GM12865 (cell line): ENCODE results near the gene C19orf47.
A peak's percentile ranks its signal among the peaks of the same experiment; 100 is the strongest.

Experiments
- DNase-seq: peaks from one replicate; pipeline ENCODE4 v3.0.0; 2010; ENCODE audit warnings: low read depth
- H3K4me3 ChIP-seq: 2 replicates; pipeline ENCODE4 v1.5.1; 2011; ENCODE audit warnings: mild to moderate bottlenecking, low read depth, low read length, control low read depth
- TF ChIP-seq, protein P1 (sequence below): IDR thresholded peaks from 2 replicates; pipeline ENCODE4 v1.5.1; 2011; ENCODE audit warnings: low read length, control low read depth, low read depth, inconsistent platforms; ENCODE audit not compliant: insufficient read depth; ENCODE audit errors: missing control alignments

C19orf47 gene

GRCh38 chr19:40348125-40348913 is at the start of gene C19orf47, which contains the start of gene PLD3:
TSS of gene C19orf47 (minus strand) at chr19:40348397. CDS start at chr19:40341857, 6,540 bp downstream.
TSS of gene PLD3 (plus strand) at chr19:40348695. CDS start at chr19:40366484, 17,789 bp downstream.
- TF ChIP-seq, protein P1, sequence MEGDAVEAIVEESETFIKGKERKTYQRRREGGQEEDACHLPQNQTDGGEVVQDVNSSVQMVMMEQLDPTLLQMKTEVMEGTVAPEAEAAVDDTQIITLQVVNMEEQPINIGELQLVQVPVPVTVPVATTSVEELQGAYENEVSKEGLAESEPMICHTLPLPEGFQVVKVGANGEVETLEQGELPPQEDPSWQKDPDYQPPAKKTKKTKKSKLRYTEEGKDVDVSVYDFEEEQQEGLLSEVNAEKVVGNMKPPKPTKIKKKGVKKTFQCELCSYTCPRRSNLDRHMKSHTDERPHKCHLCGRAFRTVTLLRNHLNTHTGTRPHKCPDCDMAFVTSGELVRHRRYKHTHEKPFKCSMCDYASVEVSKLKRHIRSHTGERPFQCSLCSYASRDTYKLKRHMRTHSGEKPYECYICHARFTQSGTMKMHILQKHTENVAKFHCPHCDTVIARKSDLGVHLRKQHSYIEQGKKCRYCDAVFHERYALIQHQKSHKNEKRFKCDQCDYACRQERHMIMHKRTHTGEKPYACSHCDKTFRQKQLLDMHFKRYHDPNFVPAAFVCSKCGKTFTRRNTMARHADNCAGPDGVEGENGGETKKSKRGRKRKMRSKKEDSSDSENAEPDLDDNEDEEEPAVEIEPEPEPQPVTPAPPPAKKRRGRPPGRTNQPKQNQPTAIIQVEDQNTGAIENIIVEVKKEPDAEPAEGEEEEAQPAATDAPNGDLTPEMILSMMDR: no peak
- H3K4me3 ChIP-seq: peak within 1 kb of the TSS; percentile 70
- DNase-seq: peak; percentile 100

- TF ChIP-seq, protein P1: no peak
- no peak for DNase-seq
- H3K4me3 ChIP-seq: no peak overlapping the region
Measured at GRCh38 chr19:40397568-40397906, 49.3 kb upstream of the C19orf47 start.

GRCh38 chr19:40396886-40397567 is 48.8 kb upstream of the C19orf47 start:
- no peak for DNase-seq
- TF ChIP-seq, protein P1: no peak
- H3K4me3 ChIP-seq: no peak overlapping the region

DNA sequence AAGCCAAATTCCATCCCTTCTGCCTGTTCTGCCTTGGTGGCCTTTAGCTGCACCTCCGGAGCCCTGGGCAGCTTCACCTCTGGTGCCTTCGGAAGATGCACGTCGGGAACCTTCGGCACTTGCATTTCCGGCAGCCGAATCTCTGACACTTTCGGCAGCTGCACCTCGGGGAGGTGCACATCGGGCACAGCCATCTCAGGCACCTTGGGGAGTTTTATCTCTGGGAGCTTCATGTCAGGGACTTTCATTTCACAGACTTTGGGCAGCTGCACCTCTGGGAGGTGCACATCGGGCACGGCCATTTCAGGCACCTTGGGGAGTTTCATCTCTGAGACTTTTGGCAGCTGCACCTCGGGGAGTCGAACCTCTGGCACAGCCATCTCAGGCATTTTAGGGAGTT is 47.8 kb upstream of the C19orf47 start:
- TF ChIP-seq, protein P1: no peak
- DNase-seq: no peak
- no peak overlapping the region for H3K4me3 ChIP-seq

- DNase-seq: no peak
- no peak overlapping the region for H3K4me3 ChIP-seq
- TF ChIP-seq, protein P1: no peak
Measured at GRCh38 chr19:40394816-40395210, 46.6 kb upstream of the C19orf47 start.

GRCh38 chr19:40393894-40394815 is 46.0 kb upstream of the C19orf47 start:
- no peak for DNase-seq
- TF ChIP-seq, protein P1: no peak
- no peak overlapping the region for H3K4me3 ChIP-seq
